GM21526 (cell line): ENCODE measurements around the gene CEP170B.
"Not testable (repeated sequence)": the region's sequence is repeated elsewhere in the genome, so short reads cannot be mapped to it uniquely, and the experiment has no call there.

ENCODE experiments used
- ATAC-seq: cut with Tn5 transposase; IDR thresholded peaks from one replicate; pipeline ENCODE4 v1.9.1; 2021; ENCODE audit warnings: moderate library complexity; ENCODE audit not compliant: unreplicated experiment, low FRiP score

Gene CEP170B

DNA sequence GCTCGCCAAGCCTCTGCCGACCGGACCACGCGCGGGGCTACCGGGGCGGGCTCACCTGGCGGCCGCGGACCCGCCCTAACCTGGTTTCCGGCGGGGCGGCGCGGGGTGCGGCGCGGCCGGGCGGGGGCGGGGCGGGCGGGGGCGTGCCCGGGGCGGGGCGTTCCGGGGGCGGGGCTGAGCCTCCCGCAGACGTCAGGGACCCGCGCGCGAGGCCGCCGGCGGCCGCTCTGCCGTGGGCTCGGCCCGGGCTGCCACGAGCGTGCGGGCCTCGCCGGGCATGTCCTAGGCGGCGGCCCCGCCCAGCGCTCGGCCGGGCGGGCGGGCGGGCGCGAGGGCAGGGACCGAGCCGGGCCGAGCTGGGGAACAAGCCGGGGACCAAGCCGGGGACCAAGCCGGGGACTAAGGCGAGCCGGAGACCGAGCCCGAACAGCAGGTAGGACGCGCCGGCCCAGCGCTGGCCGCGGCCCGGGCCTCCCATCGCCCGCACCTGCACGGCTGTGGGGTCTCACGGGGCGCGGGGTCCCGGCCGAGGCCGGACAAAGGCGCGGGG, at the start of gene CEP170B:
CEP170B (plus strand) TSS at position 188 of the 550 bp plus-strand sequence. CDS start 3,183 bp downstream, outside the sequence.
- no peak for ATAC-seq

DNA sequence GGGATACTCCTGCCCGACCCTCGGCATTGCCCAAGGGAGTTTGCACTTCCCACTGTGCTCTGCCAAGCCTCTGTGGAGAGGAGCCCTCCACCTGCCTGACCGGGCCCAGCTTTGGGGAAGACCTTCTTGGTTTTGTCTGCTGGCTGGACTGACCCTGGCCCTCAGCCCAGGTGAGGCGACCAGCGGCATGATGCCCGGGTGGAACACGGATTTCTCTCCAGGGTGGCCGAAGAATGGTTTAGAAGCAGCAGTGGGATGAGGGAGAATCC, 48.5 kb upstream of the CEP170B start:
- no peak for ATAC-seq

DNA sequence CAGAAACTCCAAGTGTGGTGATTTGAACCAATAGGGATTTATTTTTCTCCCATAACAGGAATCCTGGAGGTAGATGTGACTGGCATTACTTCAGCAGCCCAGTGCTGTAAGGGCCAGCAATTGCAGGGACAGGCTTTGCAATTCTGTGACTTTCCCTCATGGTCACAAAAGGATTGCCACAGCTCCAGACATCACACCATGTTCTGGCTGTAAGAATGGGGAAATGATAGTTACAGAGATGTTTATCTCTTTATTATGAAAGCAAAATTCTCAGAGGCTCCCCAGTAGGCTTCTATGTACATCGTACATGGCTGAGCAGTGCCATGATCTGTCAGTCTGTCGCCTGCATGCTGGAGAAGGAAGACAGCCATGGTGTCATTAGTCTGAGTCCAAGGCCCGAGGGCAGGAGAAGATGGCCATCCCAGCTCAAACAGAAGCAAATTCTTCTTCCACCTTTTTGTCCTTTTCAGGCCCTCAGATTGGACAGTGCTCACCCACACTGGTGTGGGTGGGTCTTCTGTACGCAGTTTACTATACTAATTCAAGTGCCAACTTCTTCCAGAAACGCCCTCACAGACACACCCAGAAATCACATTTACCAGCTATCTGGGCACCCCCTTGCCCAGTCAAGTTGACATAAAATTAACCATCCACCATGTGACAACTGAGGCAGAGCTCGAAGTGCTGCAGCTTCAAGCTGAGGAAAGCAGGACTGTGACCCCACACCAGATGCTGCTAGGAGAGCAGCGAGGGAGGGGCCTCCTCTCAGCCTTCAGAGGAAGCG, 46.9 kb upstream of the CEP170B start:
- no peak for ATAC-seq

DNA sequence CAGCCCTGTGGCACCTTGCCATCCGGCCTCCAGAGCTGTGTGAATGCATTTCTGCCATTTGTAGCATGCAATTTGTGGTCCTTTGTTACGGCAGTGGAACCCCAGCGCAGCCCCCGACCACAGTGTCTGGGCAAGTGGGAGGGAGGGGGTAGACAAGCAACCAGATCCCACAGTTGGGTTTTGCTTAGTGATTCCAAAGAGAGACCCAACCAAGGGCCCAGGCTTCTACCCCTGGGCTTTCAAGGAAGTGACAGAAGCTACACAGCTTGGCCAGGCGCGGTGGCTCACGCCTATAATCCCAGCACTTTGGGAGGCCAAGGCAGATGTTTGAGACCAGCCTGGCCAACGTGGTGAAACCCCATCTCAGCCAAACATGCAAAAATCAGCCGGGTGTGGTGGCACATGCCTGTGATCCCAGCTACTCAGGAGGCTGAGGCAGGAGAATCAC, 46.3 kb upstream of the CEP170B start:
- ATAC-seq: no peak

DNA sequence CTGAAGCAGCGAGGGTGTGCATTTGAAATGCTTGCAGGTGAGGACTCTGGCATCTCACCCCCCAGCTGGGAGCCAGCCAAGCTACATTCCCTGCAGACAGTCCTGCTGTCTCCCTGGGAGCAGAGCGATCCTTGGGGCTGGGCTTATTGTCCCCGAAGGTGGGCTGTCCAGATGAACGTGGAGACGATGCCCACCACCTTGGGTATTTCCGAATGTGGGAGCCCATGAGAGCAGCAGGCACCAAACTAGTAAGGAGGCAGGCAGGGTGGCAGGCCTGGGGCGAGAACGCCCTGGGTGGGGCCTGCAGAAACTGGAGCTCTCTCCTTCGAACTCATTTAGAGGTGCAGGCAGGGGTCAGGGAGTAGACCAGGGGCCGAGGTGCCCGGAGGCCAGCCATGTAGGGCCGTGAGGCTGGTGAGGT, 45.7 kb upstream of the CEP170B start:
- ATAC-seq: no peak

DNA sequence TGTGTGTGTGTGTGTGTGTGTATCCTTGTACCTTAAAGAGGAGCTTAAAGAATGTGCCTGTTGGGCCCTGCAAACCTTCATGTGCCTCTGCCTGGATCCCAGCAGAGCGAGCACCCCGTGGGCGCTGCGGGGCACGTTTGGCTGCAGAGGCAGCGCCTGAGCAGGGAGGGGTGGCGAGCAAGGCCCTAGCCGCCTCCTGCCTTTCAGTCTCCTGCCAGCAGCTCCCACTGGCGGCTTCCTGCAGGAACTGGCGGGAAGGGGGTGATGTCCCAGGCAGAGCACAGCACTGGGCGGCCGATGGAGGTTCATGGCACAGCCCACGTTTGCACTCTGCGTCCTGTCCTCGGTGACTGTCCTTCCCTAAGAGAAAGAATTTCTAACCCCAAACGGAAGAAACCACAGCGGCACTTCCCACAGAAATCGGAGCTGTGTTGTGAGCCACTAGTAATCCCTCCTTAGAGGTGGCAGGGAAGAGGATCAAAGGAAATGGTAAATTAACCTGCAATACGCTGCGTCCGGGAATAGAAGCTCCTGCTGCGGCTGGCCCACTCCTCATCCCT, 44.3 kb upstream of the CEP170B start:
- no peak for ATAC-seq

DNA sequence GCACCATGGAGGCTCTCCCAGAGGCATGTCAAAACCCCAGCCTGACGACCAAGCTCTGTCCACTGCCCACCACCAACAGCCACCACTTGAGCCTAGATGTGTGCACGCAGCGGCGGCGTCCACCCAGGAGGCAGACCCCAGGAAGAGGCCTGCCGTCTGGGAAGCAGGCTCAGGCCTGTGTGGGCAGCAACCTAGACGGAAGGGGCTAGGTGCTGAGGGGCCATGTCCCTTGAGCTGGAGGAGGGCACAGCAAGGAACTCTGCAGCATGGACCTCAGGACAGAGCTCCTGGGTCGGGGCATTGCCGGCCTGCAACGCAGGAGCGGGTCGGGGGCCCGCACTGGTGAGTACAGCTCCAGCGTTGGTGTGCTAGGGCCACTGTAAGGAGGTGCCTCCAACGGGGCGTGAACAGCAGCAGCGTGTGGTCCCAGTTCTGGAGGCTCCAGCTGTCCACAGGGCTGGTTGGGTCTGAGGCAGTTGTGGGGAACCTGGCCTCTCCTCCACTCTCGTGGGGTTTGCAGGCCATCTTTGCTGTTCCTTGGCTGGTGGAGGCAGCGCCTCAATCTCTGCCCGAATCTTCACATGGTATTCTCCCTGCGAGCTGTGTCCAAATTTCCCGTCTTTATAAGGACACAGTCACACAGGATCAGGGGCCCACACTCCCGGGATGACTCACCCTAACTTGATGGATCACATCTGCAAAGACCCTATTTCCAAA, 43.7 kb upstream of the CEP170B start:
- no peak for ATAC-seq

DNA sequence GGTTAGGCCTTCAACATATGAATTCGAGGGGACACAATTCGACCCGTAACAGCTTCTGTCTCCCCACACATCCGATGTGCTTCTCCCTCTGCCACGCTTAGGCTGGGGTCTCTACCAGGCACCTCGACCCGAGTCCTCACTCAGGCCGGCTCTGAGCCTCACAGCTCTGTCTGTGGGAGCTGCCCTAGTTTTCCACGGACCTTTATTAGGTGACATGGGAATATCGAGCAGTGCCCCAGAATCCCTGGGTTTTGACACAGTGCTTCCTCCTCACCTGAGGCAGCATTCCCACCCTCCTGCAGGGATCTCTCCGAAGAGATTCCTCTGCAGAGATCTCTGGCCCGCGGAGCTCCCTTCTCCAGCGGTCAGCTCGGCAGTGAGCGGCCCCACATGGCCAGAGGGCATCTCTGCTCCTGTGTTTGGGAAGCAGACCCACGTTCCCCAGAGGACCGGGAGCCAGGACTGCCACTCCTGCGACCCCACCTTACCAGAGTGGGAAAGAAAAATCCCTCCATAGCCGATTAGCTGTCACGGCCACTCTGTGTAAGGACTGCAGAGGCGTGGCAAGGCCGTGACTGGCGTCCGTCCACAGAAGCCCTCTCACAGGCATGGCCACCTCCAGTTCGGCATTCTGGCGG, 43.0 kb upstream of the CEP170B start:
- no peak for ATAC-seq

DNA sequence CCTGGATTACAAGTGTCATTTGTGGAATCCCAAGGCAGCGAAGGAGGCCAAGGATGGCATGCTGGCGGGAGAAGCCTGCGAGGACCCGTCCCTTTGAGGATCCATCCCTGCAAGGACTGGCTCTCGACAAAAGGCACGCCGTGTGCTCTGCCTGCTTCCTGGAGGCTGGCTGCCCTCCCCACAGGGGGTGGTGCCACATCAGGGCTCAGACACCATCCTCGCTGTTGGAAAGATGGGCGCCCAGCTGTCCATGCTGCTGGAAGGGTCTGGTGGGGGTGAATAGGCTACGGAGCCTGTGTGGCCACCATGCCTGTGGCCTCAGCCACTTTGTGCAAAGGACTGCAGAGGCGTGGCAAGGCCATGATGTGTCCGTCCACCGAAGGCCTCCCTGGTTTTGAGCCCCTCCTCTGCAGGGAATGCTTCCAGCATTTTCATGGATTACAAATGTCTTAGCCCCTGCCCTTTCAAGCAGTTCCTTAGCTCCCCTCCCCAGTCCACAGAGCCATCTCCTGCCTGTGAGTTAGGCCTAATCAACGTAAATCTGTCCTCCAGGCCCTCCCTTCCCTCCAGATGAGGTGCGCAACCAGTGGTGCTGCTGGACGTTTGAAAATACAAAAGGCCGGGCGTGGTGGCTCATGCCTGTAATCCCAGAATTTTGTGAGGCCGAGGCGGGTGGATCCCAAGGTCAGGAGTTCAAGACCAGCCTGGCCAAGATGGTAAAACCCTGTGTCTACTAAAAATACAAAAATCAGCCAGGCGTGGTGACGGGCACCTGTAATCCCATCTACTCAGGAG, 42.0 kb upstream of the CEP170B start:
- no peak for ATAC-seq

DNA sequence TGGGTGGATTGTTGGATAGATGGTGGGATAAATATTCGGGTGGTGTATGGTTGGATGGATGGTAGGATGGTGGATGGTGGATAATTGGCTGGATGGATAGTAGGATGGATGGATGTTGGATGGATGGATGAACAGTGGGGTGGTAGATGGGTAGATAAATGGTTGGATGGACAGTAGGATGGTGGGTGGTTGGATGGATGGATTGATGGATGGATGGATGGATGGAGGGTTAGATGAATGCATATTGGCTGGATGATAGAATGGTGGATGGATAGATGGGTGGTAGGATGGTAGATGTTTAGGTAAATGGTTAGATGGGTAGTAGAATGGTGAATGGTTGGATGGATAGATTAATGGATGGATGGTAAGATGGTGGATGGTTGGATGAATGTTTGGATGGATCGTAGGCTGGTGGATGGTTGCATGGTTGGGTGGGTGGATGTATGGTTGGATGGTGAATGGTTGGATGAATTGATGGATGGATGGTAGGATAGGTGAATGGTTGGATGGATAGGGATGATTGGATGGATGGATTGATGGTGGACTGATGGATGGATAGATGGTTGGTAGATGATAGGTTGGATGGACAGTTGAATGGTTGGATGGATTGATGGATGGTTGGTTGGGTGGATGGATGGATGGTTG, 40.6 kb upstream of the CEP170B start:
- no peak for ATAC-seq

DNA sequence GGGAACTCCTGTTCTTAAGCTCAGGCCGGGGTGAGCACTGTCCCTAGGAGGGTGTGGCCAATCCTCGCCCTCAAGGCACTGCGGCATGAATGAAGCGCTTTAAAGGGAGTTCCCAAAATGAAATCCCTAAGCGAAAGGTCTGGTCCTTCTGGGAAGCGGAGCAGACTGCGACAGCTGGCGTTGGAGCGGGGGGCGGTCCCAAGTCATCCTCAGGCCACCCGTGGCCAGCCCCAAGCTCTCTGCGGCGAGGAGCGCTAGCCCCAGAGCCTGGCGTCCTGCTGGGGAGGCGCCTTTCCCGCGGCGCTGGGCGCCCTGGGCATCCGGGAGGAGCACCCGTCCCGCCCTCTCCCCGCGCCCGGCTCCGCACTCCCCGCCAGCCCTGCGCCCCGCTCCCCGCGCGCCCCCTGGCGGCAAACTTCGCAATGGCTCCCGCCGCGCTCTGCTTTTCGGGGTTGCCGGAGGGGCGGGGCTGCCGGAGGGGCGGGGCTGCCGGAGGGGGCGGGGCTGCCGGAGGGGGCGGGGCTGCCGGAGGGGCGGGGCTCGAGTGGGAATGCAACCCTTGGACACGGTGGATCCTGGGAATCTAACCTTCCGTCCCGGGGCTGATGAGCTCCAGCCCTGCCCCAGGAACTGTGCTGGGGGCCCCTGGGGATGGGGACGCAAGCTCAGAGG, 38.7 kb upstream of the CEP170B start:
- peak; percentile 64 for ATAC-seq

DNA sequence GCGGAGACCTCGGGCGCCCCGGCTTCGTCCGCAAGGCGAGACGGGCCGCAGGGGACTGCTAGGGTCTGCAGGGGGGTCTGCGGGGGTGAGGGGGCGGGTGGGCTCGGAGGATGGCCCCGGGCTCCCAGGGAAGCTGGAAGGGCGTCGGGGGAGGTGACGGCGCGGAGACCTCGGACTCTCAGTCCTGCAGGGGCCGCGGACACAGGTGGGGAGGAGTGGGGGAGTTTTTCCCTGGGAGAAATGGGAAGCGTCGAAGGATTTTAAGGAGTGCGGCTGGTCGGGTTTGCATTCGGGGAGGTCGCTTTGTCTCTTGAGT, 38.2 kb upstream of the CEP170B start:
- no peak for ATAC-seq

DNA sequence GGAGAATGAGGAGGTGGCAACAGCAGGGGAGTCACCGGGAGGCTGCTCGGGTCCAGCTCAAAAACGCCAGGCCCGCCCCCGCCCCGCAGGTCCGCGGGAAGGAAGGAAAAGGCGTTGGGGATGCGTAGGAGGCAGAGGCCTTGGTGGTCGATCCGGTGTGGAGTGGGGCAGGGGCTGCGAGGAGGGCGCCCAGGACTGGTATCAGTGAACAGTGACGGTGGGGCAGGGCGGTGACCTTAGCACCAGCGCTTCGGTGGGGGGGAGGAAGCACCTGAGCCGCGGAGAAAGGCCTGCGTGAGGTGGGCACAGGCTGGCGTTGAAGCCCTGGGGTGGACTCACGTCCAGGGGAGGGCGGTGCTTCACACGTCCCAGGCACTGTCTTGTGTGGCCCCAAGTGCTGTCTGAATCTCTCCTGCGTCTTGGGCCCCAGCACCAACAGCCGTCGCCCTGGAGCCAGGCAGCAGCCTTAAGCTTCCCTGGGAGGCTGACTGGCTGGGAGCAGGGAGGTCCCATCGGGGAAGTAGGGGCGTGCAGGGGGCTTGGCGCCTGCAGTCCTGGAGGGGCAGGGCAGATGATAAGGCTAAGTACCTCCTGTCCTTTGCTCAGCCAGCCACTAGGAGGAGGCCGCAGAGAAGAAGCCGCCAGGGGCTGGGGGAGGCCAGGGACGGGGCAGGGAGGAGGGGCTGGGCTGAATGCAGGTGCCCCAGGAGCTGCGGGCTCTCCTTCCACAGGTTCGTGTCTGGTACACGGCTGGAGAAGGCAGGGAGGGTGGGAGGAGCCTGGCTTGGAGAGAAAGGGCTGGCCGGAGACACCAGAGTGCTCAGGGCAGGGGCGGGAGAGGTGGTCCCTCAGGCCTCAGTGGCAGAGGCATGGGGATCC, 37.7 kb upstream of the CEP170B start:
- no peak for ATAC-seq

DNA sequence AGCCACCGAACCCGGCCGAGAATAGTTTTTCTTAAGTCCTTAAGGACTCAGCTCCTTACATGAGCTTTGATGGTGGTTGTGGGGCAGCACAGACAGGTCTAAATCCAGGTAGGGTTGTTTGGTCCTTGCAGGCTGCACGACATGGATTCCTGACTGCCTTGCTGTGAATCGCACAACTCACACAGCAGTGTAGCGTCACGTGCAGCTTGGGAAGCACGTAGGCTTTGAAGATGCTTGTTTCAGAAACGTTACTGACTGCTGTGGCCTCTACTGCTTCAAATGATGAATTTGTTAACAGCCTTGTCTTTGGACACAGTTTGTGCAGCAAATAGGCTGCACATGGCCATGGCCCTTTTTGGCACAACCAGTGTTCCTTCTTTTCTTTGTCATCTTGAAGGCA, 34.3 kb upstream of the CEP170B start:
- ATAC-seq: no peak

DNA sequence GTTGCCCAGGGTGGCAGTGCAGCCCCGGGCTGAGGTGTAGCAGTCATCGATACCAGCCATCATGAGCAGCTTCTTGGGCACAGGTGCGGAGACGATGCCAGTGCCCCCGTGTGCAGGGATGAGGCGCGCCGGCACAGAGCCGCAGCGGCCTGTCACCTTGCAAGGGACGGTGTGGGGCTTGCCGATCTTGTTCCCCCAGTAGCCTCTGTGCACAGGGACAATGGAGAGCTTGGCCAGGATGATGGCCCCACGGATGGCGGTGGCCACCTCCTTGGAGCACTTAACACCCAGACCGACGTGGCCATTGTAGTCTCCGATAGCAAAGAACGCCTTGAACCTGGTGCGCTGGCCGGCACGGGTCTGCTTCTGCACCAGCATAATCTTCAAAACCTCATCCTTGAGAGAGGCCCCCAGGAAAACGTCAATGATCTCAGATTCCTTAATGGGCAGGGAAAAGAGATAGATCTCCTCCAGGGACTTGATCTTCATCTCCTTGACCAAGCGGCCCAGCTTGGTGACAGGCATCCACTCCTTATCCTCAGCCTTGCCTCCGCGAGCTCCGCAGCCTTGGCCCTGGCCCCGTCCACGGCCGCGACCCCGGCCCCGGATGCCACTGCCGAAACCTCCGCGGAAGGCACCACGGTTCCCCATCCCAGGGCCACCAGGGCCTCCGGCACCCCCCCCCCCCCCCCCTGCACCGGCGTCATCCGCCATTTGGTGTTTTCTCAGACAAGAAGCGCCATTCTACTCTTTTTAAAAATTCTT, 28.7 kb upstream of the CEP170B start:
- ATAC-seq: not testable (repeated sequence)

DNA sequence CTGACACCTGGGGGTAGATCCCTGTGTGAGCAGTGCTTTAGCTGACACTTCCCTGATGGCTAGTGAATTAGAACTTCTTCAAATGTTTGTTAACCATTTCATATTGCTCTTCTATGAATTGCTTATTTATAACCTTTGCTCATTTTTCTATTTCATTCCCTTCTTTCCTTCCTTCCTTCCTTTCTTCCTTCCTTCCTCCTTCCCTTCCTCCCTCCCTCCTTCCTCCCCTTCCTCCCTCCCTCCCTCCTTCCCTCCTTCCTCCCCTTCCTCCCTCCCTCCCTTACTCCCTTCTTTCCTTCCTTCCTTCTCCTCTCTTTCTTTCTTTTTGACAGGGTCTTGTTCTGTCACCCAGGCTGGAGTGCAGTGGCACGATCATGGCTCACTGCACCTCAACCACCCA, 23.3 kb upstream of the CEP170B start:
- no peak for ATAC-seq

DNA sequence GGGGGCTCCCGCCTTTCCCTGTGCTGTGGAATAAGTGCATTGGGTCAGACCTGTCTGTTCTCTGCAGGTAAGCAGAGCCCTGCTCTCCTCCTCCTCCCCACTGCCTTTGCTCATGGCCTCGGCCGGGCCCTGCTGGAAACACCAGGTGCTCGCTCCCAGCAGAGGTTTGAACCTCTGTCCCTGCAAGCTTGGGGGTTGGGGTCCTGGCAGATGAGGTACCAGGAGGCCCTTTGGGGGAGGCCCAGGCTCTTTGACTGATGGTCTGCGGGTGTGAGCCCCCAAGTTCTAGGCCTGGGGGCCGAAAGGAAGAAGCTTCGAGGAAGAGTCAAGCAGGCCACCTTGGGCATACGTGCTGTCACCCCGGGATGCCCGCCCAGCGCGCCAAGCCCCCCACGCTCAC, 22.1 kb upstream of the CEP170B start:
- no peak for ATAC-seq
